Right forelimb (tissue), 1 donor: ENCODE data around the gene RTP2.

Experiments
- DNase-seq: peaks from one replicate; pipeline ENCODE4 v3.0.0-alpha.2; 2018

RTP2 gene

DNA sequence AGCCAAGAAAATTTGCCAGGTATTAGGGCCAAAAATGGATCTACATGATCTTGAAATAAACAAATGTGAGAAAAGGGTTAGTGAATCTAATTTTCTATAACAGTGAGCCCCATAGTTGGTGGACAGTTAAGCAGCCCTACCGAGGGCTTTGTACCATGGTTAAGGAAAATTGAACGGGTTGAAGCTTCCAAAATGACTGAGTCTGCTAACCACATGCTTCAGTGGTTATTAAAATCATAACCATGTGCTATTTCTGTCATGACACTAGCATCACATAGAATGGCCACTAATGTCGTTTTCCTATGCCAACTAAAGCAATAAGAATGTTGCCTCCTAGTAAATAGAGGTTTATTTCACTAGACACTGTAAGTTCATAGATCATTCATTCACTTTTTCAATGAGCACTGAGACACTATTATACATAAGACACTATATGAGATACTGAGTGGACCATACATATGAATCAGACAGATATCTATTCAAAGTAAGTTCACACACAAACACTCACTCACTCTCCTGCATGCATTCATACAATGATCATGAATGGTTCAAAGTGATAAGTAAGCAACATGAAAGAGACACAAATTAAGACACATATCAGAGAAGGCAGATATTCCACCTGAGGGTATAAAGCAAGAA is 36.5 kb downstream of the RTP2 start:
- no peak for DNase-seq

DNA sequence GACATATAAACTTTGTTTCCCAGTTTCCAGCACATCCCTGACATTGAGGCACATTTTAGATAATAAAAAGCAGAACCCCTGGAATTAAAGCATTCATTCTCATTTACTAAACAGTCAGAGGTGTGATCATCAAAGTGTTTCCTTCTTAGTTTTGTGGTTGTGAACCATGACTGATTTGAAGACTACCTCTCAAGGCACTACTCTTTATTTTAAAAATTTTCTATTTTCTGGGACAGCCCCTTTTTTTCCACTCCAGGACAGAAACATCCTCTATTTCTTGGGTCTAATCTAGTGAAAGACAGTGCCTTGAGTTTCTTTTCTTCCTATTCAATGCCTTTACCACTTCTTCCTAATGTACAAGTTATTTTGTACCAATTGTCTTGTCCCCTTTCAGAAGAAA is 37.3 kb downstream of the RTP2 start:
- DNase-seq = no peak

DNA sequence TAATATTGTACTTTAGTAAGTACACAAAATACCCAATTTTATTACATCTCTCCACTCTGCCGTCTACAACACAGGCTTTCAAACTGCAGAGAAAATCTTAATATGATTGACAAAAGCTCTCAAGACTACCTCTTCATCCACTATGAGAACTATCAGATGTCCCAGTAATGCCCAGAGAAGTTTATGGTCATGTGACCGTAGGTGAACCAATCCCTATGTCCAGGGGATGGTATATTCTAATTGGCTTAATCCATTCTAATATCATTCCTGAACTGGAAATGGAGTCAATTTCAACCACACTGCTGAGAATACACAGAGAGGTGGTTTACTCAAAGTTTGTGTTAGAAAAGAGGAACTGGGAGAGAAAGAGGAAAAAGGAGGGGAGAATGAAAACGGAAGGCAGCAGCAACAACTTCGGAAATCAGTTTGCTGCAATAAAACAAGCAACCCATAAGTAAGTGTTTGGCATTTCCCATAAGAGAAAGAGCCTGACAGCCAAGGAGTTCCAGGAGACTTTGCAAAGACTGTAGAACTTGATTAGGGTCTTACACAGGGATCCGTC is 39.4 kb downstream of the RTP2 start:
- DNase-seq = no peak

DNA sequence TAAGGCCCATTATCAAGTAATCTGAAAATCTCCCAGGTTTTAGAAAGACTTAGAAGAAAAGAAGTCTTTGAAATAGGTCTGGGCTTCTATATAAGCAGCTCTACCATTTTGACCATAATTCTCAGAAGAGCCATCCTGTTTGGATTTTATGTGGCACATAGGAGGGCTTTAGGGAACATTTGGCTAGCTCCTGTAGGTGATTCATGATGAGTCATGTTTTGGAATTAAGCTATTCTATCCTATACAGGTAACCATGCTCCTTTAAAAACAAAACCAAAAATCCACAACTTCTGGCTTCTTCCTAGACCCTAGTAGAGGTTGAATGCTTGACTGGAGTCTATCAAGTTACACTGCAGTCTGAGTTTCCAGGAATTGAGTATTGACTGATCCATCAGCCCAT is 41.1 kb downstream of the RTP2 start:
- no peak for DNase-seq

DNA sequence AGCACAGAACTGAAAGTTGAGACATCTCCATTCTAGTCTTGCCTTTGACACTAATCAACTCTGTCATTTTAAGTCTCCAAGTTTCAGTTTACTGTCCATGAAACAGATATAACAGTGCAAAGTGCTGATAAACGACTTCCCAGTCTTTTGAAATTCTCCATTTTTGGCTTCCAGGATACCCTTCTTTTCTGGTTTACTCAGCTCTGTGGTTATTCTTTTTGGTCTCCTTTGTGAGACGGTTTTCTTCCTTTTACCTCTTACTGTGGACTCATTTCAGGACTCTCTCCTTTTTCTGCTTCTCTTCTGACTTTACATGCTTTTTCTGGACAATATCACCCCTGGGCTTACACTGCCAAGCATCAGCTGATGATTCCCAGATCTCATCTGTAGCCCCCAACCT is 51.1 kb downstream of the RTP2 start:
- DNase-seq = no peak
